Parathyroid adenoma (tissue), 2 donors: ENCODE data around the gene CNTN4.

Source experiments
- H2AFZ ChIP-seq: fragments of 300-600 bp; sonication (generic); one replicate; pipeline ENCODE4 v1.7.0; 2017; ENCODE audit warnings: antibody characterized with exemption, mild to moderate bottlenecking
- H3K27ac ChIP-seq: fragments of 300-600 bp; sonication (generic); one replicate; pipeline ENCODE4 v1.7.0; 2017
- H3K27me3 ChIP-seq: fragments of 300-600 bp; sonication (generic); one replicate; pipeline ENCODE4 v1.7.0; 2017; ENCODE audit warnings: low read length; ENCODE audit not compliant: control insufficient read depth, insufficient read depth
- H3K36me3 ChIP-seq: fragments of 300-600 bp; sonication (generic); one replicate; pipeline ENCODE4 v1.7.0; 2017; ENCODE audit warnings: low read length; ENCODE audit not compliant: control insufficient read depth, insufficient read depth
- H3K4me1 ChIP-seq: fragments of 300-600 bp; sonication (generic); one replicate; pipeline ENCODE4 v1.7.0; 2017; ENCODE audit warnings: control low read depth
- H3K4me2 ChIP-seq: fragments of 300-600 bp; sonication (generic); one replicate; pipeline ENCODE4 v1.7.0; 2017; ENCODE audit warnings: low read length
- H3K4me3 ChIP-seq: fragments of 300-600 bp; sonication (generic); one replicate; pipeline ENCODE4 v1.7.0; 2017; ENCODE audit warnings: low read depth, low read length
- H3K79me2 ChIP-seq: fragments of 300-600 bp; sonication (generic); one replicate; pipeline ENCODE4 v1.7.0; 2017; ENCODE audit warnings: control low read depth
- H3K9ac ChIP-seq: fragments of 300-600 bp; sonication (generic); one replicate; pipeline ENCODE4 v1.7.0; 2017; ENCODE audit warnings: mild to moderate bottlenecking
- H3K9me3 ChIP-seq: fragments of 300-600 bp; sonication (generic); one replicate; pipeline ENCODE4 v1.7.0; 2017; ENCODE audit warnings: low read length; ENCODE audit not compliant: control insufficient read depth
- TF ChIP-seq, protein P1 (sequence below): fragments of 300-600 bp; sonication (generic); IDR thresholded peaks from one replicate; pipeline ENCODE4 v1.7.0; 2017; ENCODE audit warnings: antibody characterized with exemption, mild to moderate bottlenecking
- donor health status: primary hyperparathyroidism.

Gene CNTN4

DNA sequence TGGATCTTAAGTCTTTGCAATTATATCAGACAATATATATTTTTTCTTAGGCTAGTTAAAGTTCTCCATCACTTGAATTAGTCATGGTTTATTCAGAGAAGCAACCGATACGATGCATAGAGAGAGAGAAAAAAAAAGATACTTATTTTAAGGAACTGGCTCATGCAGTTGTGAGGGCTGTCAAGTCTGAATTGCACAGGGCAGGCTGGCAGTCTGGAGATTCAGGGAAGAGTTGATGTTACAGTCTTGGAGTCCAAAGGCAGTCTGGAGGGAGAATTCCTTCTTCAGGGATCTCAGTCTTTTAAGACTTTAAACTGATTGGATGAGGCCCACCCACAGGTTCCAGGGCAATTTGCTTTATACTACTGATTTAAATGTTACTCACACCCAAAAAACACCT lies 598.9 kb downstream of the CNTN4 start:
- Histone ChIP-seq H3K9me3 (no peaks in the 10 kb centered on the region), H3K4me2 (no peak overlapping the region), H3K27ac (no peak overlapping the region), H3K9ac (no peak overlapping the region), H3K79me2 (no peaks in the 10 kb centered on the region), H3K4me1 (peaks cover 2% of the 10 kb centered on the region), H3K36me3 (no peaks in the 10 kb centered on the region), H3K27me3 (no peaks in the 10 kb centered on the region), H3K4me3 (no peak overlapping the region), H2AFZ (no peak overlapping the region)
- TF ChIP-seq, protein P1, sequence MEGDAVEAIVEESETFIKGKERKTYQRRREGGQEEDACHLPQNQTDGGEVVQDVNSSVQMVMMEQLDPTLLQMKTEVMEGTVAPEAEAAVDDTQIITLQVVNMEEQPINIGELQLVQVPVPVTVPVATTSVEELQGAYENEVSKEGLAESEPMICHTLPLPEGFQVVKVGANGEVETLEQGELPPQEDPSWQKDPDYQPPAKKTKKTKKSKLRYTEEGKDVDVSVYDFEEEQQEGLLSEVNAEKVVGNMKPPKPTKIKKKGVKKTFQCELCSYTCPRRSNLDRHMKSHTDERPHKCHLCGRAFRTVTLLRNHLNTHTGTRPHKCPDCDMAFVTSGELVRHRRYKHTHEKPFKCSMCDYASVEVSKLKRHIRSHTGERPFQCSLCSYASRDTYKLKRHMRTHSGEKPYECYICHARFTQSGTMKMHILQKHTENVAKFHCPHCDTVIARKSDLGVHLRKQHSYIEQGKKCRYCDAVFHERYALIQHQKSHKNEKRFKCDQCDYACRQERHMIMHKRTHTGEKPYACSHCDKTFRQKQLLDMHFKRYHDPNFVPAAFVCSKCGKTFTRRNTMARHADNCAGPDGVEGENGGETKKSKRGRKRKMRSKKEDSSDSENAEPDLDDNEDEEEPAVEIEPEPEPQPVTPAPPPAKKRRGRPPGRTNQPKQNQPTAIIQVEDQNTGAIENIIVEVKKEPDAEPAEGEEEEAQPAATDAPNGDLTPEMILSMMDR, result no peak

DNA sequence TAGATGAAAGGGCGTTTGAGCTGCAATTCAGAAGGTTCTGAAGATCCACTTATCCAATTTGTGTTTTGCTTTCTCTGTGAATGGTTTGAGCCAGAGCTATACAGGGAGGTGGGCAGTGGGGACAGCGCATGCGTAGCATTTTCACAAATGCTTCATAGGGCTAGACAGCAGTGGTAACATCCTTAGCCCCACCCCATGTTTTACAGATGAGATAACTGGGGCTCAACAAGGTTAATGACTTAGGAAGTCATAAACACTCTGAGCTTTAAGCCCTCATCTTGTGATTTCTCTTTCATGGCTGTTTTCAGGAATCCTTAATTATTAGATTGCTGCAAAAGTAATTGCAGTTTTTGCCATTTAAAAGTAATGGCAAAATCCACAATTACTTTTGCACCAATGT lies 602.8 kb downstream of the CNTN4 start:
- H3K9me3 ChIP-seq, result no peaks in the 10 kb centered on the region
- H3K9ac ChIP-seq, result no peak overlapping the region
- no peak overlapping the region for H3K27ac ChIP-seq
- no peak overlapping the region for H2AFZ ChIP-seq
- H3K79me2 ChIP-seq, result no peaks in the 10 kb centered on the region
- H3K4me2 ChIP-seq, result no peak overlapping the region
- no peaks in the 10 kb centered on the region for H3K36me3 ChIP-seq
- H3K4me3 ChIP-seq, result no peak overlapping the region
- peaks cover 2% of the 10 kb centered on the region for H3K4me1 ChIP-seq
- TF ChIP-seq, protein P1, result no peak
- H3K27me3 ChIP-seq, result no peaks in the 10 kb centered on the region

DNA sequence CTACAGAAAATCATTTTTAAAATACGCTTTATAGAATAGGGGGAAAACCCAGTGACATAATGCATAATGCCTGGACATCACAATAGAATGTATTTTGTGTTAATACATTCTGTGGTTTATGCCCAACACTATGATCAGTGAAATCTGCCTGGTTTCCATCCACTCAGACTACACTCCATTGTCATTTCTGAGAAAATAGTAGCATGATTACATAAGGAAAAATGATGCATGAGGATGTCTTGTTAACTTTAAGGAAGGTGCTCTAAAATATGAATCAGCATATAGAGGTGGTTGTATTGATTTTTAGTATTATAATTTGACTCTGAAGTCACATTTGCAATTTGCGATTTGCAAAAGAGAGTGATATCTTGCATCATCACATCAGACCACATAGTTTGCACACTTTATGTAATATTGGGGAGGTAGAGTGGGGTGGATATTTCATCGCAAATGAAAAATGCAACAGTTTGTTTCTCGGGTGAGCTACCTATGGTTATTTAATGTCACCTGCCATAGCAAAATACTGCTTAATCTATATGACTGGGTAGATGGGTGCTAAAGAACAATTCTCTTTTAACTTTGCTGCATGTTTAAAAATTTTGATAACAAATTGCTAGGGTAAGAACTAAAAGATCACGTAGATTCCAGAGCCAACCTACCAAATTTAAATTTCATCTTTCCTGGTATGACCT lies 607.6 kb downstream of the CNTN4 start:
- Histone ChIP-seq H3K27ac (no peak overlapping the region), H2AFZ (no peak overlapping the region), H3K27me3 (no peaks in the 10 kb centered on the region), H3K9ac (no peak overlapping the region), H3K4me3 (no peak overlapping the region), H3K79me2 (no peaks in the 10 kb centered on the region), H3K4me2 (no peak overlapping the region), H3K9me3 (no peaks in the 10 kb centered on the region), H3K36me3 (no peaks in the 10 kb centered on the region), H3K4me1 (no peaks in the 10 kb centered on the region)
- TF ChIP-seq, protein P1, result no peak

DNA sequence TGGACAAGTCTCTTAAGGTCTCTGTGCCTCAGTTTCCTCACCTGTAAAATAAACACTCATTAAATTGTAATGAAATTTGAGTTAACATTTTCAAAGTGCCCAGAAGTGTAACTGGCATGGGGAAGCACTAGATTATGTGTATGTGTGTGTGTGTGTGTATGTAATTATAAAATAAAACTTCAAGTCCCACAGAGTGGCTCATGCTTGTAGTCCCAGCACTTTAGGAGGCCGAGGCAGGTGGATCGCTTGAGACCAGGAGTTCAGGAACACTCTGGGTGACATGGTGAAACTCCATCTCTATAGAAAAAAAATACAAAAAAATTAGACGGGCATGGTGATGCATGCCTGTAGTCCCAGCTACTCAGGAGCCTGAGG lies 608.2 kb downstream of the CNTN4 start:
- Histone ChIP-seq H3K79me2 (no peaks in the 10 kb centered on the region), H3K4me3 (no peak overlapping the region), H3K36me3 (no peaks in the 10 kb centered on the region), H3K9ac (no peak overlapping the region), H3K27ac (no peak overlapping the region), H2AFZ (no peak overlapping the region), H3K4me1 (no peaks in the 10 kb centered on the region), H3K4me2 (no peak overlapping the region), H3K27me3 (no peaks in the 10 kb centered on the region), H3K9me3 (no peaks in the 10 kb centered on the region)
- TF ChIP-seq, protein P1, result no peak

DNA sequence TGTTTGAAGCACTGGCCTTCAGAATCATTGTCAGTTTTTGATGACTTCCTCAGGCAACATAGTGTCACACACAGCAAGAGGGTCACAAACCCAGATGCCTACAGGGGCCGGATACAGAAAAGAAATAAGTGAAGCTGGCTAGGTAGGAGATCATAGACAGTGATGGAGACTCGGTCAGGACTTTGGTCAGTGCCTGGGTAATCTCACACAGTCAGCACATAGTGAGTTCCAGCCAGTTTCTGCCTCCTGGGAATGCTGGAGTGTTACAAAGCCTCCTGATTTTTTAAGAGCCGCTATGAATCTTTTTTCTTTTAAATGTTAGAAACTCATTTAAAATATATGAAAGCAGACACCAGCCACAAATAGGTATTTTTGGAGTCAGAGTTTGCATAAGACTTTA lies 612.4 kb downstream of the CNTN4 start:
- Histone ChIP-seq H3K9me3 (no peaks in the 10 kb centered on the region), H3K27ac (no peak overlapping the region), H3K4me3 (no peak overlapping the region), H3K9ac (no peak overlapping the region), H3K36me3 (no peaks in the 10 kb centered on the region), H2AFZ (no peak overlapping the region), H3K4me1 (no peaks in the 10 kb centered on the region), H3K79me2 (no peaks in the 10 kb centered on the region), H3K4me2 (no peak overlapping the region), H3K27me3 (no peaks in the 10 kb centered on the region)
- TF ChIP-seq, protein P1, result no peak
